NCI-H510A (cell line): ENCODE data around the gene MRPL51.
A peak's percentile ranks its signal among the peaks of the same experiment; 100 is the strongest.

ENCODE experiments used
- DNase-seq: peaks from one replicate; lab custom pipeline; 2025; lab: John Stamatoyannopoulos, UW

Gene MRPL51

DNA sequence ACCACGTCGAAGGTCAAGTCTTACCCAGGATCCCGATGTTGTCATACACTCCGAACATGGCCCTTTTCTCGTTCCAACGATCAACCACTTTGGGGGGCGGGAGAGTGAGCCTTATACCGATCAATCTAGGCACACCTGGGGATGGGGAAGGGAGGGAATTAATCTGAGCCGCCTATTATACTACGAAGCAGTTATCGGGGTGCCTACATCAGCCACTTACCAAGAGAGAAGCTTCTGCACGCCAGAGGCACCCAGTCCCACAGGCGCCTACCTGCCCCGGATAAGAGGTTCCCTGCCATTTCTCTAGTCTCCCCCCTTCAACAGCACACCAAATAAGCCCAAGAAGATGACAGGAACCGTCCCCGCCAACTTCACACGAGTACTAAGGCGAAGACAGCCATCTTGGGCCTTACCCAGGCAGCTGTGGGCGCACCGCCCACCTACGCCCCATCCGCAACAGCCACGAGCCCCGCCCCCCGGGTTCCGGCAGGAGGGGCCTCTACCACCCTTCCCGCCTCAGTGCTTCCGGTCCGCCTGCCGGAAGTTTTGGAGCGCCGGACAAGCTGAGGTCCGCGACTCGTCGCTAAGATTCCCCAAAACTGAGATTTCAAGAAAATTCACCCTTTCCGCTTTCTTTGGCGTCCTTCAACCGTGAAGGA lies at the start of gene MRPL51:
Gene MRPL51, minus strand, starts transcription at position 425 of the 659 bp plus-strand sequence. Its CDS starts 126 bp downstream, at position 299.
- DNase-seq = peak; percentile 86

DNA sequence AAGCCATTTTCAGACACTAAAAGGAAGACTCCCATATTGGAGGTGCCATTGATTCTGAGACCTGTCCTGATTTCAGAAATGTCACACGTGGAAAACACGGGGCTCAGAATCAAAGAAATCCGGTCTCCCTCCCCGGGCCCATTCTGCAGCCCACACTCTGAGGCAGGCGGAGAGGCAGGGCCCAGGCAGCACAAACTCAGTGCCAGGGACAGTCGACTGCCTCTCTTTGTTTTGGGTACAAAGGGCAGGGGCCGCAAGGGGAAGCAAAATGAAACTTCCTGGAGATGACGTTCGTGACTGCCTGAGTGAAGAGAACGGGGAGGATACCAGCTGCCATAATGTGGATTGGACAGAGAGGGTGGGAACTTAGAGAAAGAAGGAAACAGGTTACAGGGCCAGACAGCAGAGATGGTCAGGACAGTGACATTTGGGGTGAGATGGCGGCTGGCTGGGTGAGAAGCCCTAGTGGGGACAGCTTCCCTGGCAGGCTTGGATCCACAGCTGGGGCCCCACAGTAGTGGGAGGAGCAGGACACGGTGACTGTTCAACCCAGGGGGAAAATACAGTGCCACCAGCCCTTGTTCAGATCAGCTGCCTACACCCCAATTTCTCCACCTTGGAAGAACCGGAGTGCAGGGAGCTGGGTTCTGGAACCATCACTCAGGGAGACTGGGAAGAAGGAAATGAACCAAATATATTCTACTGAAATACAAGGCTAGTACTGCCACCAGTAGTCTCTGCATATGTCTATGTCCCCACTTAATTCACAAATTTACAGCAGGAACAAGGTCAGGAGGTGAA lies 49.3 kb upstream of the MRPL51 start:
- no peak for DNase-seq

DNA sequence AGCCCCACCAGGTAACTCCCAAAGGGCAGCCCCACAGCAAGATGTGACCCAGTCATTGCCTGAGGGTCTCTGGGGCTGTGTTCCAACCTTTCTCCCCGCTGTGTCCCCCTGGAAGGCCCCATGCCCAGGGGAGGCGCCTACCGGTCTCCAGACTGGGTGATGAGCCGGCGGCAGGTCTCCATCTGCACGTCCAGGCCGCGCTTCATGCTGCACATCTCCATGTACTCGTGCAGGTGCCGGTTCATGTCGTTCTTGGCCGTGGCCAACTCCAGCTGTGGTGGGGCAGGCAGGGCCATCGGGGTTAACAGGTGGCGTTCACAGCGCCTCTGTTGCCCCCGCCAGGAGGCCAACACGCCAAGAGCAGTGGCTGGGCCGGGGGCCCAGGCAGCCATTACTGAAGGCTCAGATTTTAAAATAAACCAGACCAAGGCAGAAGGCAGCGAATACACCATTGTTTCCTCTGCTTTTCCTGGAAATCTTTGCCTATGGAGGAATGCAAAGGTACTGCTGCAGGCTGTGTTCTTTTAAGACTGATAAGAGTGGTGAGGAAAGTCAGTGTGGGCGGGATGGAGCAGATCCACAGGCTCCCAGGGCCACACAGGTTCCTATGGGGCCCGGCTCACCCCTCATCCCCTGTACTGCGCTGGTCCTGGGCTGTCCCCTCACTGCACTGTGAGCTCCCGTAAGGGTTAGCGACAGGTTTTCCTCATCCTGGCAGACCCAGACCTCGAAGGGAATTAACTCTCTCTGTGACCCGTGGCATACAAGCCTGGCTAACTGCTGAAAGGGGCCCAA lies 48.5 kb upstream of the MRPL51 start:
- no peak for DNase-seq

DNA sequence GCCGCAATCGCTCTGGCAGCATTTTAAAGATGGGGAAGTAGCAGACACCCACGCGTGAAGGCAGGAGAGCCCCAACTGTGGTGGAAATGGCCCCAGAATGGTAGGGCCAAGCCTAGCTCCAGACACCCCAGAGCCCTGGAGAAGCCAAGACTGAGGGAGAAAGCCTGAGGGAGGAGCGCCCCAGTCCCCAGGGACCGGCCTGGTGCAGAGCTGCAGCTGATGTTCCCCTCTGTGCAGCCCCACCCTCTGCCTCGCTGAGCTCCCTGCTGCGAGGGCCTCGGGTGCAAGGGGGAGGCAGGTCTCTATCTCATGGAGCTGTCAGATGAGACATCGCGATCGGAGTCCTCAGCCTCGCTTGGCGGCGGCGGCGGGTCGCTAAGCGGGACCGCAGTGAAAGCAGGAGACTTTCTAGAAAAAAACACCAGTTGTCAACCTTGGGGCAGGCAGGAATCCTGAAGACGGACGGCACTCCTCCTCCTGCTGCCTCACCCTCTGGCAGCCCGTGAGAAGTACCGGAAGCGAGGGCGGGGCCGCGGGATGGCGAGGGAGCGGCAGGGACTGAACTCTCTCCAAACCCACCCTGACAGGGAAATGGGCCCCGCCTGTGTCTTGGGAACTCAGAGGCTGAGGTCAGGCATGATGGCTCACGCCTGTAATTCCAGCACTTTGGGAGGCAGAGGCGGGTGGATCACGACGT lies 47.3 kb upstream of the MRPL51 start:
- peak; percentile 61 for DNase-seq

DNA sequence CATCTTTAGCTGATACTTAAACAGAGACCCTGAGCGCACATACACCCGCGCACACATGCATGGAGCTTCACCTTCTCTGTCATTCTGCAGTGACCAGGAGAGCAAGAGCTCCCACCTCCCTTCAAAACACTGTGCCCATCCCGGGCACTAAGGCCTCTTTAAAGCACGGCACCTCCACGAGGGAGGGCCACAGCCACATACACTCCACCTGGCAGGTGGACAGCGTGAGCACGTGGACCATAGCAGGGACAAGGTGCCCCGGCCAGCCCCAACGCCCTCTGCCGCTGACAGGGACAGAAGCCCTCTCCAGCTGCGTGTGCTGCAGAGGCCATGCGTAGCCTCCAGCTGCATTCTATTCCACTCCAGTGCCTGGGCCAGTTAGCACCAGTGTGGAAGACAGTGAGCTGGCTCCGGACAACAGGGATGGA lies 46.7 kb upstream of the MRPL51 start:
- peak; percentile 7 for DNase-seq

DNA sequence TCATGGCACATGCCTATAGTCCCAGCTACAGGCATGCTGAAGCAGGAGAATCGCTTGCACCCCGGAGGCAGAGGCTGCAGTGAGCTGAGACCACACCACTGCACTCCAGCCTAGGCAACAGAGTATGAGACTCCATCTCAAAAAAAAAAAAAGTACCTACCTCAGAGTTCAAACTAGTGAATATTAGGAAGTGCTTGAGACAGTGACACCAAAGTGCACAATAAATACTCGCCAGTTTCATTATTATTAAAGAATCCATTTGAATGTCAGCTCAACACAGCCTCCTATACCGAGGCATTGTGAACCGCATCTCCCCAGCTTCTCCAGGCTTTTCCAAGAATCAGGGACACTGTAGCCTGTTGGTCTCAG lies 46.2 kb upstream of the MRPL51 start:
- no peak for DNase-seq

DNA sequence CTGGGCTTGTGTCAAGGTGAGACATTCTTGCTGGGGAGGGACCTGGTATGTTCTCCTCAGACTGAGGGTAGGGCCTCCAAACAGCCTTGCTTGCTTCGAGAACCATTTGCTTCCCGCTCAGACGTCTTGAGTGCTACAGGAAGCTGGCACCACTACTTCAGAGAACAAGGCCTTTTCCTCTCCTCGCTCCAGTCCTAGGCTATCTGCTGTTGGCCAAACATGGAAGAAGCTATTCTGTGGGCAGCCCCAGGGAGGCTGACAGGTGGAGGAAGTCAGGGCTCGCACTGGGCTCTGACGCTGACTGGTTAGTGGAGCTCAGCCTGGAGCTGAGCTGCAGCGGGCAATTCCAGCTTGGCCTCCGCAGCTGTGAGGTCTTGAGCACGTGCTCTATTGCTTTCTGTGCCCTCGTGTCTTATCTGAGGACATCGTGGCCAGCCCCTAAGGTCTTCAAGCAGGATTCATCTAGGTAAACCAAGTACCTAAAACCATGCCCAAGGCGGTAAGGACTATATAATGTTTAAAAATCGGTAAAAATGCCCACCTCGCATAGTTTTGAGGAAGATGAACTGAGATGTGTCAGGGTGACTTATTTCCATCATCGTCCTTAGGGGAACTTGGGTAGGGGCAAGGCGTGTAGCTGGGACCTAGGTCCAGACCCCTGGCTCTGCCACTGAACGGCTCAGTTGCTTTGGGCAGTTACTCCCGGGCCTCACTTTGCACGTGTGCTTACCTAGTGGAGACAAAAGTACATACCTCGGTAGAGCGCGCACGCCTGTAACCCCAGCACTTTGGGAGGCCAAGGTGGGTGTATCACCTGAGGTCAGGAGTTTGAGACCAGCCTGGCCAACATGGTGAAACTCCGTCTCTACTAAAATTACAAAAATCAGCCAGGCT lies 45.6 kb upstream of the MRPL51 start:
- DNase-seq = no peak

DNA sequence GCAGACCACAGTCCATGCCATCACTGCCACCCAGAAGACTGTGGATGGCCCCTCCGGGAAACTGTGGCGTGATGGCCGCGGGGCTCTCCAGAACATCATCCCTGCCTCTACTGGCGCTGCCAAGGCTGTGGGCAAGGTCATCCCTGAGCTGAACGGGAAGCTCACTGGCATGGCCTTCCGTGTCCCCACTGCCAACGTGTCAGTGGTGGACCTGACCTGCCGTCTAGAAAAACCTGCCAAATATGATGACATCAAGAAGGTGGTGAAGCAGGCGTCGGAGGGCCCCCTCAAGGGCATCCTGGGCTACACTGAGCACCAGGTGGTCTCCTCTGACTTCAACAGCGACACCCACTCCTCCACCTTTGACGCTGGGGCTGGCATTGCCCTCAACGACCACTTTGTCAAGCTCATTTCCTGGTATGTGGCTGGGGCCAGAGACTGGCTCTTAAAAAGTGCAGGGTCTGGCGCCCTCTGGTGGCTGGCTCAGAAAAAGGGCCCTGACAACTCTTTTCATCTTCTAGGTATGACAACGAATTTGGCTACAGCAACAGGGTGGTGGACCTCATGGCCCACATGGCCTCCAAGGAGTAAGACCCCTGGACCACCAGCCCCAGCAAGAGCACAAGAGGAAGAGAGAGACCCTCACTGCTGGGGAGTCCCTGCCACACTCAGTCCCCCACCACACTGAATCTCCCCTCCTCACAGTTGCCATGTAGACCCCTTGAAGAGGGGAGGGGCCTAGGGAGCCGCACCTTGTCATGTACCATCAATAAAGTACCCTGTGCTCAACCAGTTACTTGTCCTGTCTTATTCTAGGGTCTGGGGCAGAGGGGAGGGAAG lies 44.7 kb upstream of the MRPL51 start:
- DNase-seq = peak; percentile 18

DNA sequence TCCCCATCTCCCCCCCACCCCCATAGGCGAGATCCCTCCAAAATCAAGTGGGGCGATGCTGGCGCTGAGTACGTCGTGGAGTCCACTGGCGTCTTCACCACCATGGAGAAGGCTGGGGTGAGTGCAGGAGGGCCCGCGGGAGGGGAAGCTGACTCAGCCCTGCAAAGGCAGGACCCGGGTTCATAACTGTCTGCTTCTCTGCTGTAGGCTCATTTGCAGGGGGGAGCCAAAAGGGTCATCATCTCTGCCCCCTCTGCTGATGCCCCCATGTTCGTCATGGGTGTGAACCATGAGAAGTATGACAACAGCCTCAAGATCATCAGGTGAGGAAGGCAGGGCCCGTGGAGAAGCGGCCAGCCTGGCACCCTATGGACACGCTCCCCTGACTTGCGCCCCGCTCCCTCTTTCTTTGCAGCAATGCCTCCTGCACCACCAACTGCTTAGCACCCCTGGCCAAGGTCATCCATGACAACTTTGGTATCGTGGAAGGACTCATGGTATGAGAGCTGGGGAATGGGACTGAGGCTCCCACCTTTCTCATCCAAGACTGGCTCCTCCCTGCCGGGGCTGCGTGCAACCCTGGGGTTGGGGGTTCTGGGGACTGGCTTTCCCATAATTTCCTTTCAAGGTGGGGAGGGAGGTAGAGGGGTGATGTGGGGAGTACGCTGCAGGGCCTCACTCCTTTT lies 44.0 kb upstream of the MRPL51 start:
- no peak for DNase-seq

DNA sequence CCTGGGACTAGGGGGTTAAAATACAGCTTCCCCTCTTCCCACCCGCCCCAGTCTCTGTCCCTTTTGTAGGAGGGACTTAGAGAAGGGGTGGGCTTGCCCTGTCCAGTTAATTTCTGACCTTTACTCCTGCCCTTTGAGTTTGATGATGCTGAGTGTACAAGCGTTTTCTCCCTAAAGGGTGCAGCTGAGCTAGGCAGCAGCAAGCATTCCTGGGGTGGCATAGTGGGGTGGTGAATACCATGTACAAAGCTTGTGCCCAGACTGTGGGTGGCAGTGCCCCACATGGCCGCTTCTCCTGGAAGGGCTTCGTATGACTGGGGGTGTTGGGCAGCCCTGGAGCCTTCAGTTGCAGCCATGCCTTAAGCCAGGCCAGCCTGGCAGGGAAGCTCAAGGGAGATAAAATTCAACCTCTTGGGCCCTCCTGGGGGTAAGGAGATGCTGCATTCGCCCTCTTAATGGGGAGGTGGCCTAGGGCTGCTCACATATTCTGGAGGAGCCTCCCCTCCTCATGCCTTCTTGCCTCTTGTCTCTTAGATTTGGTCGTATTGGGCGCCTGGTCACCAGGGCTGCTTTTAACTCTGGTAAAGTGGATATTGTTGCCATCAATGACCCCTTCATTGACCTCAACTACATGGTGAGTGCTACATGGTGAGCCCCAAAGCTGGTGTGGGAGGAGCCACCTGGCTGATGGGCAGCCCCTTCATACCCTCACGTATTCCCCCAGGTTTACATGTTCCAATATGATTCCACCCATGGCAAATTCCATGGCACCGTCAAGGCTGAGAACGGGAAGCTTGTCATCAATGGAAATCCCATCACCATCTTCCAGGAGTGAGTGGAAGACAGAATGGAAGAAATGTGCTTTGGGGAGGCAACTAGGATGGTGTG lies 43.1 kb upstream of the MRPL51 start:
- no peak for DNase-seq

DNA sequence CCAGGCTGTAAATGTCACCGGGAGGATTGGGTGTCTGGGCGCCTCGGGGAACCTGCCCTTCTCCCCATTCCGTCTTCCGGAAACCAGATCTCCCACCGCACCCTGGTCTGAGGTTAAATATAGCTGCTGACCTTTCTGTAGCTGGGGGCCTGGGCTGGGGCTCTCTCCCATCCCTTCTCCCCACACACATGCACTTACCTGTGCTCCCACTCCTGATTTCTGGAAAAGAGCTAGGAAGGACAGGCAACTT lies 42.6 kb upstream of the MRPL51 start:
- no peak for DNase-seq

DNA sequence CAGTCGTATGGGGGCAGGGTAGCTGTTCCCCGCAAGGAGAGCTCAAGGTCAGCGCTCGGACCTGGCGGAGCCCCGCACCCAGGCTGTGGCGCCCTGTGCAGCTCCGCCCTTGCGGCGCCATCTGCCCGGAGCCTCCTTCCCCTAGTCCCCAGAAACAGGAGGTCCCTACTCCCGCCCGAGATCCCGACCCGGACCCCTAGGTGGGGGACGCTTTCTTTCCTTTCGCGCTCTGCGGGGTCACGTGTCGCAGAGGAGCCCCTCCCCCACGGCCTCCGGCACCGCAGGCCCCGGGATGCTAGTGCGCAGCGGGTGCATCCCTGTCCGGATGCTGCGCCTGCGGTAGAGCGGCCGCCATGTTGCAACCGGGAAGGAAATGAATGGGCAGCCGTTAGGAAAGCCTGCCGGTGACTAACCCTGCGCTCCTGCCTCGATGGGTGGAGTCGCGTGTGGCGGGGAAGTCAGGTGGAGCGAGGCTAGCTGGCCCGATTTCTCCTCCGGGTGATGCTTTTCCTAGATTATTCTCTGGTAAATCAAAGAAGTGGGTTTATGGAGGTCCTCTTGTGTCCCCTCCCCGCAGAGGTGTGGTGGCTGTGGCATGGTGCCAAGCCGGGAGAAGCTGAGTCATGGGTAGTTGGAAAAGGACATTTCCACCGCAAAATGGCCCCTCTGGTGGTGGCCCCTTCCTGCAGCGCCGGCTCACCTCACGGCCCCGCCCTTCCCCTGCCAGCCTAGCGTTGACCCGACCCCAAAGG lies 42.1 kb upstream of the MRPL51 start:
- peak; percentile 10 for DNase-seq

DNA sequence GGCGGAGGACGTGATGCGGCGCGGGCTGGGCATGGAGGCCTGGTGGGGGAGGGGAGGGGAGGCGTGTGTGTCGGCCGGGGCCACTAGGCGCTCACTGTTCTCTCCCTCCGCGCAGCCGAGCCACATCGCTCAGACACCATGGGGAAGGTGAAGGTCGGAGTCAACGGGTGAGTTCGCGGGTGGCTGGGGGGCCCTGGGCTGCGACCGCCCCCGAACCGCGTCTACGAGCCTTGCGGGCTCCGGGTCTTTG lies 41.6 kb upstream of the MRPL51 start:
- no peak for DNase-seq

DNA sequence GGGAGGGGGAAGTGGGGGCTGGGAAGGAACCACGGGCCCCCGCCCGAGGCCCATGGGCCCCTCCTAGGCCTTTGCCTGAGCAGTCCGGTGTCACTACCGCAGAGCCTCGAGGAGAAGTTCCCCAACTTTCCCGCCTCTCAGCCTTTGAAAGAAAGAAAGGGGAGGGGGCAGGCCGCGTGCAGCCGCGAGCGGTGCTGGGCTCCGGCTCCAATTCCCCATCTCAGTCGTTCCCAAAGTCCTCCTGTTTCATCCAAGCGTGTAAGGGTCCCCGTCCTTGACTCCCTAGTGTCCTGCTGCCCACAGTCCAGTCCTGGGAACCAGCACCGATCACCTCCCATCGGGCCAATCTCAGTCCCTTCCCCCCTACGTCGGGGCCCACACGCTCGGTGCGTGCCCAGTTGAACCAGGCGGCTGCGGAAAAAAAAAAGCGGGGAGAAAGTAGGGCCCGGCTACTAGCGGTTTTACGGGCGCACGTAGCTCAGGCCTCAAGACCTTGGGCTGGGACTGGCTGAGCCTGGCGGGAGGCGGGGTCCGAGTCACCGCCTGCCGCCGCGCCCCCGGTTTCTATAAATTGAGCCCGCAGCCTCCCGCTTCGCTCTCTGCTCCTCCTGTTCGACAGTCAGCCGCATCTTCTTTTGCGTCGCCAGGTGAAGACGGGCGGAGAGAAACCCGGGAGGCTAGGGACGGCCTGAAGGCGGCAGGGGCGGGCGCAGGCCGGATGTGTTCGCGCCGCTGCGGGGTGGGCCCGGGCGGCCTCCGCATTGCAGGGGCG lies 41.0 kb upstream of the MRPL51 start, which contains the start of gene GAPDH:
Gene GAPDH, plus strand, starts transcription at position 595 of the 772 bp plus-strand sequence. CDS start 316 bp downstream, outside the sequence.
- DNase-seq = peak; percentile 81

DNA sequence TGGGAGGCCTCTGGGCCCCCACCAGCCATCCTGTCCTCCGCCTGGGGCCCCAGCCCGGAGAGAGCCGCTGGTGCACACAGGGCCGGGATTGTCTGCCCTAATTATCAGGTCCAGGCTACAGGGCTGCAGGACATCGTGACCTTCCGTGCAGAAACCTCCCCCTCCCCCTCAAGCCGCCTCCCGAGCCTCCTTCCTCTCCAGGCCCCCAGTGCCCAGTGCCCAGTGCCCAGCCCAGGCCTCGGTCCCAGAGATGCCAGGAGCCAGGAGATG lies 40.5 kb upstream of the MRPL51 start:
- no peak for DNase-seq

DNA sequence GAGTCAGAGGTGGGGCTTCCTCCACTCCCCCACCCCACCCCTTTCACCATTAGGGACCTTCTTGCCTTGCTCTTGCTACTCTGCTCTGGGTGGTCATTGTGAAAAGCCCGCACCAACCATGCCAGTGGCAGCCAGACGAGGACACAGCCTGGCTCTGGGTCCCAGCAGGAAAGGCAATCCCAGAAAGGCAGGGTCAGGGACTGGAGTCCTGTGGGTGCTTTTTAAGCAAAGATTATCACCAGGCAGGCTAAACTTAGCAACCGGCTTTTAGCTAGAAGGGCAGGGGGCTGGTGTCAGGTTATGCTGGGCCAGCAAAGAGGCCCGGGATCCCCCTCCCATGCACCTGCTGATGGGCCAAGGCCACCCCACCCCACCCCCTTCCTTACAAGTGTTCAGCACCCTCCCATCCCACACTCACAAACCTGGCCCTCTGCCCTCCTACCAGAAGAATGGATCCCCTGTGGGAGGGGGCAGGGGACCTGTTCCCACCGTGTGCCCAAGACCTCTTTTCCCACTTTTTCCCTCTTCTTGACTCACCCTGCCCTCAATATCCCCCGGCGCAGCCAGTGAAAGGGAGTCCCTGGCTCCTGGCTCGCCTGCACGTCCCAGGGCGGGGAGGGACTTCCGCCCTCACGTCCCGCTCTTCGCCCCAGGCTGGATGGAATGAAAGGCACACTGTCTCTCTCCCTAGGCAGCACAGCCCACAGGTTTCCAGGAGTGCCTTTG lies 40.0 kb upstream of the MRPL51 start:
- DNase-seq = peak; percentile 30
